Amygdala (tissue), 56 donors: ENCODE results near the gene ACADS.

Experiments
- DNase-seq, 56 donors: peaks; one replicate each; lab custom pipeline; 2025; lab: John Stamatoyannopoulos, UW

The ACADS gene

GRCh38 chr12:120783197-120783596 lies 57.6 kb downstream of the ACADS start:
- DNase-seq: no peak

GRCh38 chr12:120784804-120785203 lies 59.2 kb downstream of the ACADS start:
- DNase-seq: no peak

- no peak for DNase-seq
Observed at GRCh38 chr12:120787889-120788288, 62.3 kb downstream of the ACADS start.
